GM21423 (cell line): Measurements from ENCODE around the gene NAT9.

ENCODE experiments used
- ATAC-seq: cut with Tn5 transposase; IDR thresholded peaks from one replicate; pipeline ENCODE4 v1.9.1; 2021; ENCODE audit warnings: mild to moderate bottlenecking, moderate library complexity; ENCODE audit not compliant: unreplicated experiment

Gene NAT9

DNA sequence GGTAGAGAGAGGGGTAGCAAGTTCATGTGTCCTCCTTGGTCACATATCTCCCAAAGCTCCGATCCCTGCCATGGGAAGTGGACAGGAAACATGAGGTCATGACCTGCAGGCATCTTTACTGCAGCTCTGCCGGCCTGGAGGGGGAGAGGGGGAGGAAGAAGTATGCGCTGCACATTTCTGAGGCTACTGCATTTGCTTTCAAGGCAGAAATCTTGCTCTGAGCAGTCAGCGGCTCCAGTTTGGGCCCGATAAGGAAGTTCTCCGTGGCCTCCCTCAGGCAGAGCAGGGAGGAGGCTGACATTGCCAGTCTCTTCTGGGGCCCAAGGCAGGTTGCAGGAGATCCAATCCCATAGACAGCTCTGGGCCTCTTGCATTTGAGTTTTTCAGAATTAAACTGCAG, 29.2 kb downstream of the NAT9 start:
- ATAC-seq = no peak

DNA sequence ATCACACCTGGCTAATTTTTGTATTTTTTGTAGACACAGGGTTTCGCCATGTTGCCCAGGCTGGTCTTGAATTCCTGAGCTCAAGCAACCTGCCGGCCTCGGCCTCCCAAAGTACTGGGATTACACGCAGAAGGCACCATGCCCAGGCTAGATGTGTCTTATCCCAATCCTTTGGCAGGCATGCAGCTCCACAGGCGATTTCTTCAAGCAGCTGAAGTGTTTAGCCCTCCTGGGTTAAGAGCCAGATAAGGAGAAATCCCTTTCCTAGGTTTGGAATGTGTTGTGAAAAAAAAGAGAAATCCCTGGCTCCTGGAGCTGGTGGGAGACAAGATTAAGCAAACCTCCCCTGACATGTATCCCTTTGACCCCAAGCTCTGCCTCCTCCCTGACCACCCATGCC, 29.8 kb downstream of the NAT9 start:
- no peak for ATAC-seq

DNA sequence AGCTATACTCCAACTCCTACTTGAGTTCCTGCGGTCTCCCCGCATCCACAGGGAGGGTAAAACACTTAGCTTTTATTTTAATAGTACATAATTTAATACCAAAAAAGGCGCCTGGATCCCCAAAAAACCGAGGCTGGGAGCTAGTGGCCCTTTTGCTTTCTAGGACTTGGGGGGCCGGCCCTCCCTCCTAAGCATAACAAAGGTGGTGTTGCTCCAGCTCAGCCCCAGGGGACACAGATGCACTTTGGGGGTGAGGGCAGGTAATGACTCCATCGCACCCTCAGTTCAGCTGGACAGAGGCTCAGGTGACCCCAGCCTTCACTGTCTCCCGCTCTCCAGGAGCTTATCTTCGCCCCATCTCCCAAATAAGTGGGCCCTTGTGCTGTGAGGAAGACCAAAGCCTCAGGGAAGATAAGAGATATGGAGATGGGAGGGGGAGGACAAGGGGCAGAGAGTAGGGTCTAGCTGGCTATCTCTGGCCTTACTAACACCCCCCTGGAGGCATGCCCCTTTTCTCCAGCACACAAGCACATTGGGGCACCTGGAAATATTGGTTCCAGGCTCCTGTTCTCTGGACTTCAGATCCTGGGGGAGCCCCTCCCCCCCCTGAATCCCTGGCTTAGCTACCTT, 30.5 kb downstream of the NAT9 start:
- no peak for ATAC-seq

DNA sequence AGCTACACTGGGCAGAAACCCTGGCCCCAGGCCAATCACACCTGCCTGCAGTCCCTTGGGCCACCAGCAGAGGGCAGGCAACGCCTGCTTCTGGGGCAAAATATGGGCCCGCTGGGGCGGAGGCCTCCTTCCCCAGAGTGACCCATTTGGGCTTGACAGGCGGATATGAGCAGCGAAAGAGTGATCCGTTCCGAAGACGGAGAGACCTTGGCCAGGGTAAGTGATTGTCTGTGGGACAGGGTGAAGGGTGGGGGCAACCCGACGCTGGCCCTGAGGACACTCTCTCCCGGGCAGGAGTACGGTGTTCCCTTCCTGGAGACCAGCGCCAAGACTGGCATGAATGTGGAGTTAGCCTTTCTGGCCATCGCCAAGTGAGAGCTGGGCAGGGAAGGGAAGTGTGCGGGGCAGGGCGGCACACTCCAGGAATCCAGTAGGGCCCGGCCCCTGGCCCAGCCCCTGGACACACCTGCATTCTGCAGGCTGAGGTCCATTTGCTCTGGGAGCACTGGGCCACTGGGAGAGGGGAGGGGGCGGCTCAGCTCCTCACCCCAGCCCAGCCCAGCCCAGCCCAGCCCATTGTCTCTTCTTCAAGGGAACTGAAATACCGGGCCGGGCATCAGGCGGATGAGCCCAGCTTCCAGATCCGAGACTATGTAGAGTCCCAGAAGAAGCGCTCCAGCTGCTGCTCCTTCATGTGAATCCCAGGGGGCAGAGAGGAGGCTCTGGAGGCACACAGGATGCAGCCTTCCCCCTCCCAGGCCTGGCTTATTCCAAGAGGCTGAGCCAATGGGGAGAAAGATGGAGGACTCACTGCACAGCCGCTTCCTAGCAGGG, 31.2 kb downstream of the NAT9 start:
- ATAC-seq = no peak

DNA sequence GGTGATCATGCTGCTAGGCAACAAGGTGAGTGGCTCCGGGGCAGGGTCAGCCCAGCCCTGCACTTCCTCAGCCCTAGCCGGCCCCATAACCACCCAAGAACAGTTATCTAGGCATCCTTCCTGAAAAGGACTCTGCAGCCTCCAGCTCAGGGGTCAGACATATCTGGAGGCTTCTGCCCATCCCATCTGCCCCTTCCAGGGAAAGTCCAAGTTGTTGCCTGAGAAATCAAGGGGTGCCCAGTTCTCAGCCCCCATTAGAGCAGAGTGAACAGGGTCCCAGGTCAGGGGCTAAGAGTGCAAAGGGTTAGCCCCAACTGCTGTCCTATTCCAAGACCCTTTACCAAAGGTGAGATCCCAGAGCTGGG, 31.8 kb downstream of the NAT9 start:
- no peak for ATAC-seq

DNA sequence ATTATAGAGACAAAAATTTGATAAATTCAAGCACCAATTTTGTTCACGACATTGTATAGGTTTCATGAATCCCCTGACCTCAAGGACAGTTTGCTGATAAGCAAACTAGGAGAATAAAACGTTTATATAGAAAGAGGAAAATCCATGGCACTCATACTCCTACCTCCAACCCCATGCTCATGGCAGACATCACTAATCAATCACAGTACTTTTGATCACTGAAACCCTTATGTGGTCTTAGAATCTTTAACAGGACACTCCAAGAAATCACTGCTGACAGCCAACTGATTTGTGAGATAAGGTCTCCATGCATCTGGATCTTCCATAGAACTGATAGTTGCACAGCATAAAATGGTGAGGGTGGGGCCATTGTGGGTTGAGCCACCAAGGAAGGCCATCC, 32.4 kb downstream of the NAT9 start:
- ATAC-seq = no peak

DNA sequence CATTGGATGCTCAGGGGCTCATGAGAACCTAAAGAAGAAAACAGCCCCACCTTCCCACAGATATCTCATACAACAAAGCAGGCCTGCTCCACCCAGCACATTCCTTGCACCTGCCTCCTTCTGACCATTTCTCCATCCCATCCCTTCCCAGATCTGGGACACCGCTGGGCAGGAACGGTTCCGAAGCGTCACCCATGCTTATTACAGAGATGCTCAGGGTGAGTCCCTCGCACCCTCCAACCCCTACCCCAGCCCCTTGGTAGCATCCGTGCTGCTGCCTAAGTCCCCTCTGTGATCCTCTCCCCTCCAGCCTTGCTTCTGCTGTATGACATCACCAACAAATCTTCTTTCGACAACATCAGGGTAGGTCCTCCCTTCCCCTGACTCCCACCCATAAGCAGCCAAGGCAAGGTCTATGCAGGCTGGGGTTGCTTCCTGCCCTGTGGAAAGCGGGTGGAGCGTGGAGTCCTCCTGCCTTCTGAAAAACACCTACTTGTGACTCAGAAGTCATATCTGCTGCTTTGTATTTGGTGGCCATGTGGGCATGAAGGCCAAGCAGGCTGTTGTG, 33.1 kb downstream of the NAT9 start:
- ATAC-seq = no peak

DNA sequence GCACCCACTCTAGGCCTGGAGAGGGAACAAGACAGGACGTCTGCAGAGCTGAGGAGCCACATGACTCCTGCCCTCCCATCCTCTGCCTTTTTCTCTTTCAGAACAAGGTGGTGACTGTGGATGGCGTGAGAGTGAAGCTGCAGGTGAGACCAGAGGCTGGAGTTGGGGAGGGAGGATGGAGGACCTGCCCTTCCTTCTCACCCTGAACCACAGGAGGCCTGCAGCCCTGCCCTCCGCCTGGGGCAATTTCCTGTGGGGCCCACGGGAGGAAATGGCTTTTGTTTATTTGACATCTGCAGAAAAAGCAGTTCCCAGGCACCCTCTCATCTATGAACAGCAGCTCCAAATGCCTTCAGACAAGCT, 34.0 kb downstream of the NAT9 start:
- ATAC-seq = peak; percentile 55

DNA sequence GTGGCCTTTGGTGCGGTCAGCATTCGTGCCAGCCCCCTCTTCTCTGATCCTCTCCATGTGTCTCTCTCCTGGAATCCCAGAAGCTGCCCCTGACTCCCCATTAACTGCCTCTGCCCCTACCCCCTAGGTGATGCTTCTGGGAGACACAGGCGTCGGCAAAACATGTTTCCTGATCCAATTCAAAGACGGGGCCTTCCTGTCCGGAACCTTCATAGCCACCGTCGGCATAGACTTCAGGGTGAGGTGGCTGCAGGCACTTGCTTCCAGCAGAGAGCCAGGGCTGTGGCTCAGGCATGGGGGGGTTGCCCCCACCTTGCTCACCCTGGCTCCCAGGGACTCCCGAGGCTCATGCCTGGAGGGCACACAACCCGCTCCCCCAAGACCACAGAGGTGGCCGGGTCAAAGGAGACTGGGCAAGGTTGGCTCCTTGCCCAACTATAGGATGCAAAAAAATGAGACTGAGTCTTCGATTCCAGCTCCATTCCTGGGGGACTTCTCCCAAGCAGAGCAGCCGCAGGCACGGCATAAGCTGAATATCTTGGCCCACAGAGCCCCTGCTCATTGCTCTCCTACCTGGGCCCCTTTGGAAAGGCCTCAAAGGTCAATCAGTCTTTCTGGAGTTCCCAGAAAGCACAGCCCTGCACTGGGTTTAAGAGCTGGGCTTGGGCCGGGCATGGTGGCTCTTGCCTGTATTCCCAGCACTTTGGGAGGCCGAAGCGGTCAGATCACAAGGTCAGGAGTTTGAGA, 35.3 kb downstream of the NAT9 start:
- no peak for ATAC-seq

DNA sequence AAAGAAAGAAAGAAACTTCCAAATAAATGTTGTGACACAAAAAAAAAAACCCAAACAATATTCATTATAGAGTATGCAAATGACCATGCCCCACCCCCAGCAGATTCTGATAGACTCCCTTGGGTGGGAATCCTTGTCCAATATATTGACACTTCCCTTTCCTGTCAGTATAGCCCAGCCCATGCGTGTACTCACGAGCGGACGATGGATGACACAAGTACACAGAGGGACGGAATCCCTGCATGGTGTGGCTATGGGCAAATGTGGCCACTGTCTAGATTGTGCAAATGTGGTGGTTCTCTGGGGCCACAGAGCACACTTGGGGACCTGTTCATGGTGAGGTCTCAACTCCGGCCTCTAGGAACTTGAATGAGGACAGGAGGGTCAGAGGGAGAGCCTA, 36.0 kb downstream of the NAT9 start:
- no peak for ATAC-seq

DNA sequence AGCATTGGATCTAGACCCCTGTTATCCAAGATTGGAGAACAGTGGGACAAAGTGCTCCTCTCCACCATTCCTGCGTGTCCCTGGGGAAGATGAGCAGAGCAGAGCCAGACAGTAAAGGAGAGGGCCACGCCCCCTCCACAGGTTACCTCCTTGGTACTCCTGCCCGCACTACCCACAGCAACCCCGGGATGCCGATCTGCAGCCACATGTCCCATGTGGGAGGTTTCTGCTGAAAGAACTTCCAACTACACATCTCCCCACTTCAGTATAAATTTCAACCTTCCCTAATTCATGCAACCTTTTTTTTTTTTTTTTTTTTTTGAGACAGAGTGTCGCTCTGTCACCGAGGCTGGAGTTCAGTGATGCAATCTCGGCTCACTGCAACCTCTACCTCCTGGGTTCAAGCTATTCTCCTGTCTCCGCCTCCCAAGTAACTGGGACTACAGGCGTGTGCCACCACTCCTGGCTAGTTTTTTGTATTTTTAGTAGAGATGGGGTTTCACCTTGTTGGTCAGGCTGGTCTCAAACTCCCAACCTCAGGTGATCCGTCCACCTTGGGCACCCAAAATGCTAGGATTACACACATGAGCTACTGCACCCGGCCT, 36.8 kb downstream of the NAT9 start:
- no peak for ATAC-seq

DNA sequence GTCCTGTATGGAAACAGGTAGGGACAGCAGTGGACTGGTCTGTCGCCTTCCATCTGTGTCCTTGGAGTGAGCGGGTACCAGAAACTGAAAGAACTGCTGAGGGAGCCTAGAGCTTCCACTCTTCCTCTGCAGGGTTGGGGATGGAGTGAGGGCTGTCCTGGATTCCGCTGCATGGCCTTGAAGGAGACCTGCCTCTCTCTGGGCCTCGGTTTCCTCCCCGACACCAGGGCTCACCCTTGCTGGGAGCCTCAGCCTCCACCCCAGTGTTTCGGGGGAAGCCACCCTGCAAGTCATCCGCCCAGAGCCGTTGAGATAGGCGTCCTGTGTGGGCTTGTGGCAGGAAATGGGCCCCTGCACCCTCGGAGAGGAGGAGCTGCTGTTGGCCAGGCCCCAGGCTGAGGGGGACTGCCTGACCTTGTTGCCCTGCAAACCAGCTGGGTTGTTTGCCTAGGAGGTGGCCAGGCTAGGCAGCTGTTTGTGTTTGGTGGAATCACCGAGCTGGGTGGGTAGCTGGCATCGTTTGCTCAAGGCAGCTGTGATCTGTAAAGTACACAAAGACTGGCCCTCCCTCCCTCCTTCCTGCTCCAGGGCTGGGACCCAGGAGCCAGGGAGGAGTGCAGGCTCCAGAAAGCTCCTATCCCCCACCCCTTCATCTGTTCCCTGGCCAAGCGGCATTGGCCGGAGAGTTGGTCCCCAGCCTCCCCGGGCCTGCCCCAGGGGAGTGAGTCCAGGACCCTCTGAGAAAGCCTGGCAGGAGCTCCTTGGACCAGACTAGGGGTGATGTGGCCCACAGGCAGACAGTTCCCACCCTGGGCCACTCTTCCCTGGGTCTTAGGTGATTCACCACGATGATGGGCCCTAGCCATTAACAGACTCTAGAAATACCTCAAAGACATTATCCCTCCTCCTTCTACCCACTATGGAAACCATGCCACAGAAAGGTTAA, 37.8 kb downstream of the NAT9 start:
- ATAC-seq = peak; percentile 54

DNA sequence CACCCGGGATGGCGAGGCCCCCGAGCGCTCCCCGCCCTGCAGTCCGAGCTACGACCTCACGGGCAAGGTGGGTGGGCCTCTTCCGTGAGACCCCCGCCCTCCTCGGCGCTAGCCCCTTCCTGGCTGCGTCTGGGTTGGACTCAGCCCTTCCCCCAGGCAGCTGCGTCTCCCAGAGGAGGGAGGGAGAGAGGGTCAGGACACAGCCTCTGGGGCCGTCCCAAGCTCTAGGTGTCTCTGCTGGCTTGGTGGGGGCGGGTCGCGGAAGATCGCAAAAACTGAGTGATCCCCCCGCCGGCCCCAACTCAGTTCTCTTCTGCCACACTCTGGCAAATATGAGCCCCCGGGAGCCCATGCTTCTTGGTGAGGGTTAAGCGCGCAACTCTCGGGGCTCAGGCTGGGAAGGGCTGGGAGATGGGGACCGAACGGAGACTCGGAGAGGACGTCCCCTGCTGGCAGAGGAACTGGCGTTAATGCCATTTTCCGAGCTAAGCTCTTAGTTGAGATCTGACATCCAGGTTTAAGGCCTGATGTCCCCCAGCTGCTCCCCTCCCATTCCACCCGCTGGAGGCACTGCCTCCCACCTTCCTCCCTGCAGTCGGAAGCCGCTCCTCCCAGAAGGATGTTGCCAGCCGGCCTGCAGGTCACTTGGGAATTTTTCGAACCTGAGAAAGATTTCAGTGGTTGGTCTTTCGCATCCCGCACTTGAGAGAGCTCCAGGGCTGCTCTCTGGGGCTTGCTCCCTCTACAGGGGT, 38.7 kb downstream of the NAT9 start:
- ATAC-seq = no peak

DNA sequence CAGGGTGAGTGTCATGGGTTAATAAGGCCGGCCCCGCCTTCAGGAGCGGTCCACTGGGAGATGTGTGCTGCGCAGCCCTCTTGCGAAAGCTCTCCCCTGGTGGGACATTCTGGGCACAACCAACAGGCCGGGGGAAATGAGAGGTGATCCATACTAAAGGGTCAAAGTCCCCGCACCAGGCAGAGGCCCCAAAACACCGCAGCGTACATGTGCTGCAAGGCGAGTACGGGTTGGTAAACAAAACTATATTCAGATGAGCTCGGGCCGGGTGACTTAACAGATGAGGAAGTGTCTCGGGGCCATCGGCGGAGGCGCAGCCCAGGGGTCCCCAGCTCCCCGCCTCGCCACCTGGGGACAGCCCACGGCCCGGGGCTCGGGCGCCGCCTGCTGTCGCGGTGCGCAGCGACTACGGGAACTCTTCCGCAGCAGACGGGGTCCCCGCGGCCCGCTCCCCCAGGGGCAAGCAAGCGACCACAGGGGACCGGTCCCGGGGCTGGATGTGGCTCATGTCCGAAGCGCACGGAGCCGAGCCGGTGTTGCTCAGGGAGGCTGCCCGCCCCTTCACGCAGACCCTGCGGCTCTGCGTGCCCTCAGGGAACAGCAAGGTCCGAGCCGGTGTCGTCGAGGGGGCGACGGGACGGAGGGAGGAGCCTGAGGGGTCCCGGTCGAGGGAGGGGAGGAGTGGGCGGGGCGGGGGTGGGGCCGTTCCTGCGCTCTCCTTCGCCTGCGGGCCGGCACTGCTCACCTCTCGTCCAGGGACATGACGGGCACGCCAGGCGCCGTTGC, 39.4 kb downstream of the NAT9 start, which contains the start of gene RAB37:
Gene RAB37 (plus strand): TSS at position 744 of the 786 bp plus-strand sequence. CDS start 17 bp downstream, at position 761.
- no peak for ATAC-seq

DNA sequence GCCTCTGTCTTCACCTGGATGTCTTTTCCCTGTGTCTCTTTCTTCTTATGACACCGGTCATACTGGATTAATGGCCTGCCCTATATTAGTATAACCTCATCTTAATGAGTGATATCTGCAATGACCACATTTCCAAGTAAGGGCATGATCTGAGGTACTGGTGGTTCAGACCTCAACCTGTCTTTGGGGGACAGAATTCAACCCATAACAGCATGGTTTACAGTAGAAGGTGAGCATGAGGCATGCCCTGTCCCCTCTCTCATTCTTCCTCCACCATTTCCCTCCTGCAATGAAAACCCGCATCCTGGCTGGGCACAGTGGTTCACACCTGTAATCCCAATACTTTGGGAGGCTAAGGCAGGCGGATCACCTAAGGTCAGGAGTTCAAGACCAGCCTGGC, 41.9 kb downstream of the NAT9 start:
- ATAC-seq = no peak

DNA sequence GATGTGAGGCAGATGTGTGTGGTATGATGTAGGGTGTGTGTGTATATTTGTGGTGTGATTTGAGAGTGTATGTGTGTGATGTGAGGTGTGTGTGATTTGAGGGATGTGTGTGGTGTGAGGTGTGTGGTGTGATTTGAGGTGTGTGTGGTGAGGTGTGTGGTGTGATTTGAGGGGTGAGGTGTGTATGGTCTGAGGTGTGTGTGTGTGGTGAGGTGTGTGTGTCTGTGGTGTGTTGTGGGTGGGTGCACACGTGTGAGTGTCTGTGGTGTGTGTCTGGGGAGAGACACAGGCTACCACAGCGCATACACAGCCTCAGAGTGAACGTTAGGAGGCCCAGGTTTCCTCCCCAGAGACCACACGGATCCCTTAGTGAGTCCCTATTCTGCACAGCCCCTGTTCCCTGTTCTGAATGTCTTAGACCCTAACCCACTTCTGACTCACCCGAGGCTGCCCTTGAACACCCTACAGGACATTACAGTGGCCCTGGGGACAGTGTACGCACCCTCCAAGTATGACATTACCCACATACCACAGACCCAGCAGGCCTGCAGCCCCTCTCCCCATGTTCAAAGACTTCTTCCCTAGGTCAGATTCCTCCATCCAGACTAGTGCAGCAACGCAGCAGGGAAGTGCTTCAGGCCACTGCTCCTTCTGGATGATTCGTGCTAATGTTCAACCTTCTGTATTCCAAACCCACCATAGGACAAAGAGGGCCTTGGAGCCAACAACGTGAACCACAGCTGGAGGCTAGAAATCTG, 42.6 kb downstream of the NAT9 start:
- no peak for ATAC-seq

DNA sequence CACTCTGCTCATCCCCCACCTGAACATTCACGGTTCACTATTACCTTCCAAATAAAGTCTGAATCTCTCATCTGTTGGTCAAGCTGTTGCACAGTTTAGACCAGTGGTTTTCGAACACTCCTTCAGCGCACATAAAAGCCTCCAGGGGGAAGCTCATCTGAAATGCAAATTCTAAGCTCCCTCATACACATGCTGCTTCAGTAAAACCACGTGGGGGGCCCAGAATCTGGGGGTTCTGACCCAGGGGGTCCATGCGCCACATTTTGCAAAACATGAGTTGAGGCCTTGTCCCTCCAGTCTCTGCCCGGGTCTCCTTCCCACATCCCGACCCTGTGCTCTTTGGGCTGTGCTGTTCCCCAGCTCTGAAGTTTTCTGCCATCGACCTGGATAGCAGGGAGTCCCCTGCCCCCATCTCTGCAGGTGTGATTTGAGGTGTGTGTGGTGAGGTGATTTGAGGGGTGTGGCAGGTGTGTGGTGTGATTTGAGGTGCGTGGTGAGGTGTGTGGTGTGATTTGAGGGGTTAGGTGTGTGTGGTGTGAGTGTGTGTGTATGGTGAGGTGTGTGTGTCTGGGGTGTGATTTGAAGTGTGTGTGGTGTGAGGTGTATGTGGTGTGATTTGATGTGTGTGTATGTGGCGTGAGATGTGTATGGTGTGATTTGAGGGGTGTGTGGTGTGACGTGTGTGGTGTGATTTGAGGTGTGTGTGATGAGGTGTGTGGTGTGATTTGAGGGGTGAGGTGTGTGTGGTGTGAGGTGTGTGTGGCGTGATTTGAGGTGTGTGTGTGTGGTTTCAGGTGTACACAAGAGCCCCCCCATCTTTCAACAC, 43.9 kb downstream of the NAT9 start:
- ATAC-seq = no peak
